Astrocyte of the hippocampus (primary cell): Measurements from ENCODE around the gene AGPAT2.
A peak's percentile ranks its signal among the peaks of the same experiment; 100 is the strongest.

Source experiments
- DNase-seq: peaks from one replicate; pipeline ENCODE4 v3.0.0; 2011; ENCODE audit warnings: low read depth, low spot score

Gene AGPAT2

DNA sequence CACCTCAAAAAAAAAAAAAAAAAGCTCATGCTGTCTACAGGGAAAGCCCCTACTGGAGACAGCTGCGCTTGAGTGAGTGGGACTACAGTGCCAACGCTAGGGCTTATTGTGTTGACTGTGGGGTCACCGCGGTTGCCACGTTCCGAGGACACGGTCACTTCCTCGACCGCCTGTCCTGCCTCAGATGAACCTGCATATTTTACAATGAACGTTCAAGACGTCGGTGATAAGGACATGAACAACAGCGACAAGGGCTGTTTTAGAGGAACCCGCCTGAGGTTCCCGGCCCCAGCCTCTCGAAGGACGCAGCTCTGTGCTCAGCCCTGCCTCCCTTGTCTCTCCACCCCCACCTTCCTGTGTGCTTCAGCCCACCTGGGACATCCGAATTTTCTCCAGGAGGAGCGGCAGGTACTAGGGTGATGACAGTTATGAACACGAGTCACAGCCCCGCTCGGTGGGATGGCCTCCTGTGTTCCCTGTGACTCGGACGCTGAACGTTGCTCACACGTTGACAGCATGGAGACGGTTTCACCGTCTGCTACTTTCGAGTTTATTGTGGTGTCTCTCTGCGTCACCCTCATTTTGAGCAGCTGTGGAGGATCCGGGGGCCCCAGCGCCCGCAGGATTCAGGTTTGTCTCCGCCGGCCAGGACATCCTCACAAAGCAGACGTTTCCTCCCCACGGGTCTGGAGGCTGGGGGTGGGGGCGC lies 13.9 kb upstream of the AGPAT2 start:
- no peak for DNase-seq

DNA sequence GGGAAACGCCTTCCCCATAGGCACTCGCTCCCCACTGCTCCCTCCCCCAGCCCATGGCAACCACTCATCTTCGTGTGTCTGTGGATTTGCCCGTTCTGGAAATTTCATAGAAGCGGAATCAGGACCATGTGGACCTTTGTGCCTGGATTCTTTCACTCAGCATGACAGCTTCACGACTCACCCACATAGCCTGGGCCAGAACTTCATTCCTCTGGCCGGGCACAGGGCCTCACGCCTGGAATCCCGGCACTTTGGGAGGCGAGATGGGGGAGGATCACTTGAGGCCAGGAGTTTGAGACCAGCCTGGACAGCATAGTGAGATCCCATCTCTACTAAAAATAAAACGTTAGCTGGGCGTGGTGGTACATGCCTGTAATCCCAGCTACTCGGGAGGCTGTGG lies 13.0 kb upstream of the AGPAT2 start:
- DNase-seq: peak; percentile 41

DNA sequence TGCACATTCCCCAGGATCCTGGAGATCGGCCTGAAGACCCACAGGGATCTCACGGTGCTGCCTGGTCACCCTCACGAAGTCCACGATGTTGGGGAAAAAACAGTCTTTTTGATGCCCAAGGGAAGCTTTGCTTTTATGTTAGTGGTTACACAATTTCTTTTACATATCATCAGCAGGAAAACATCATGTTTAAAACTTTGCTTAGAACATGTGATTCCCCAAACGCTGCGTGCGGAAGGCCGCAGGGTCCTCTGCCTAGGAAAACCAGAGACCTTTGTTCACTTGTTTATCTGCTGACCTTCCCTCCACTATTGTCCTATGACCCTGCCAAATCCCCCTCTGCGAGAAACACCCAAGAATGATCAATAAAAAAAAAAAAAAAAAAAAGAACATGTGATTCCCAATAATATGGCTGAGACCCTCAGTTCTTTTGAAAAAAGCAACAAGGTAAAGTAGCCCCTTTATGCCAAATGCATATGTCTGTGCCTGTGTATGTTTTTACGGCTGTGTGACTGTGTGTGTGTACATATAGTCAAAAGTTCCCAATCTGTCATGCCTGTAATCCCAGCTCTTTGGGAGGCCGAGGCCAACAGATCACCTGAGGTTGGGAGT lies 11.5 kb upstream of the AGPAT2 start:
- DNase-seq: no peak

DNA sequence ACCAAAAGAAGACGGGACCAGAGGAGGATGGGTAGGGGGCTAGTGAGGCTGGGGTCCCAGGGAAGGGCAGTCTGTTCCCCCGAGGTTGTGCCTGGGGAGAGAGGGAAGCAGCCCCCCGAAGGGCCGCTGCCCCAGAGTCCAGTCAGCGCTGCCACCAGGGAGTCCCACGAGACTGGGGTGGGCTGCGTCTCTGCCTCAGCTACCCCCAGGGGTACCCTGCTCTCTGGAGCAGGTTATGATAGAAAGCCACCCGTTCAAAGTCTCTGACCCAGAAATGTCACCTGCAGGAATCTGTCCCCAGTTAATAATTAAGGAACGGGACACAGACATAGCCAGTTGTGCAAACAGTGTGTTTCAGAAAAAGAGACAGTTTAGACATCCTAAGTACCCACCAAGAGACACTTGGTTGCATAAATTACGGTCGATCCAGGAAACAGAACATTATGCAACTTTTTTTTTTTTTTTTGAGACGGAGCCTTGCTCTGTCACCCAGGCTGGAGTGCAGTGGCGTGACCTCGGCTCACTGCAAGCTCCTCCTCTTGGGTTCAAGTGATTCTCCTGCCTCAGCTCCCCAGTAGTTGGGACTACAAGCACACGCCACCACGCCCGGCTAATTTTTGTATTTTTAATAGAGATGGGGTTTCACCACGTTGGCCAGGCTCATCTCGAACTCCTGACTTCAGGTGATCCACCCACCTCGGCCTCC lies 10.7 kb upstream of the AGPAT2 start:
- DNase-seq: no peak

DNA sequence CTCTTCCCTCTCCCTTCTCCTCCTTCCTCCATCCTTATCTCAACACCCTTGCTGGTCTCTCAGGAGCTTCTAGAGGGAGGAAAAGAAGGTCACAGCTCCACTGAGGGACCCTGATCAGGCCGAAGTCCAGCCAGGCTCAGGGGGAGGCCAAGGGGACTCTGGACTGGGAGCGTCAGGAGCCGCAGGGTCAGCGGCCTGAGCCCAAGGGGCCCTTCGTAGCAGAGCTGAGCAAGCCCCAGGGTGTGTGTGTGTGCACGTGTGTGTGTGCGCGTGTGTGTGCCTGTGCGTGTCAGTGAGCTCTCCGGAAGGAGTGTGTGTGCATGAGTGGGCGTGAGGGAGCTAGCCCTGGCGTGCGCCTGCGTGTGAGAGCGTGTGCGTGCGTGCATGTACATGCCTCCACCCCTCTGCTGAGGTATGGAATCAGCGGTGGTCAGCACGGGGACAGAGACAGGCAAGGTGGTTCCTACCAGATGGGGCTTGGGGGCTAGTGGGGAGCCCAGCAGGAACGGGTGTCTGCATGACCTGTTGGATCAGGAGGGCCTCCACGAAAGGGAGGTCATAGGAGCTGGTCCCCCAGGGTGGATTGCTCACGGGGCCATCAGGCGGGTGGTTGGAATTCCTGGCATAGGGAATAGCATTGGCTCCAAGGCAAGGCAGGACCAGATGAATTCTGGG lies 10.0 kb upstream of the AGPAT2 start:
- no peak for DNase-seq

DNA sequence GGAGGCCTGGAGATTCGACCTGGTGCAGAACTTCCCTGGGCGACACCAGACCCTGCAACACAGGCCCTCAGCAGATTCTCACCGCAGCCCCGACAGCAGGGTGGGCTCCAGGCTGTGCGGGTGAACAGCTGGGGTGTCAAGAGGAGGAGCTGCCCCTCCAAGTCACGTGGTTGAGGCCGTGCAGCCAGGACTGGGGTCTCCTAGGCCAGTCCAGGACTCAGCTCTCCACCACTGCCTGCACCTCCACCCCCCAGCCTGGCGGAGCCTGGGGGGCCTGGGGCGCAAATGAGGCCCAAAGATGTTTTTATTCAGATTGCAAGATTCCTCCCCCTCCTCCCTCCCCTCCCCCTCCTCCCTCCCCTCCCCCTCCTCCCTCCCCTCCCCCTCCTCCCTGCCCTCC lies 9.2 kb upstream of the AGPAT2 start:
- DNase-seq: no peak

DNA sequence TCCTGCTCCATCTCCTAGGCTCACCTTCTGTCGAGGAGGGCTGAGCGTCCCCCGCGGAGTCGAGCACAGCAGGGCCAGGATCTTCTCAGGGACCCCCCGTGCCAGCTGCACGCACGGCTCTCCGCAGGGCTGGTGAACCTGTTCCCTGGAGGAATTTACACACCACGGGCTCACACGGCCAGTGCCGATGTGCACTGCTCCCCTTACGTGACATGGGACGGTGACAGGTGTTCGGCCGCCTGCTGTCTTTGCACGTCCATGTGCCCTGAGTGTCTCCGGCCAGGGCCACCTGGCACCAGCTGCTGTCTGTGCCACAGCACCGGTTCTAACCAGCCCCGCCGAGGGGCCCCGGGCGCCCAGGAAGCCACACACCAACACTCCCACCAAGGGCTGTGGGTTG lies 8.7 kb upstream of the AGPAT2 start:
- DNase-seq: no peak

DNA sequence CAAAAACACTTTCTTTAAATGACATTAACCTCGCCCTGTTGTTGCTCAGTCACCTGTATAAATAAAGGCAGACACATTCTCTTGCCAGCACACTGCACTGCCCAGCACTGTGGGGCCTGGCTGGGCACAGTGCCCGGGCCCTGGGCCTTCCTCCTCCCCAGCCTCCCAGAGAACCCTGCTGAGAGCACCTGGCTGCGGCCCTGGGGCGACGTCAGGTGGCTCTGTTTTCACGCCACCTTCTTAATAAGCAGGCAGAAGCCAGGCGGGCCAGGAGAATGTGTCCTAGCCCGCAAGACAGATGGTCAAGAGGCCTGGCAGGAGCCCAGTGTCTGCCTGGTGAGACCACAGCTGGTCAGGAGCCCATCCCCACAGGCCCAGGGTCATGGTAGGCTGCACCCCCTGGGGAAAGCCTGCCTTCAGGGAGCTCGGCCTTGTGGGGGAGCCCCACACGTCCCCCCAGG lies 8.2 kb upstream of the AGPAT2 start:
- peak; percentile 41 for DNase-seq

DNA sequence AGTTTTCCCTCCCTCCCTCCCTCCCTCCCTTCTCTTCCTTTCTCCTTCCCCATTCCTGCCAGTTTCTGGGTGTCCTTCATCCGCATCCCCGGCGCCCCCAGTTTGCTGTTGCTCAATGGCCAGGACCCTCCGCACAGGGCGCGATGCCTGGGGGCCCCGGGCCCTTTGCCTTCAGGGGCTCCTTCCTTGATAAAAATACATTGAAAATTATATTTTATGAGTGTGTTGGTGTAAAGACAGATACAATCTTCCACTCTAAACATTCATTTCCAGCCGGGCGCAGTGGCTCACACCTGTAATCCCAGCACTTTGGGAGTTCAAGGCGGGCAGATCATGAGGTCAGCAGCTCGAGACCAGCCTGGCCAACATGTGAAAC lies 7.6 kb upstream of the AGPAT2 start:
- DNase-seq: no peak

DNA sequence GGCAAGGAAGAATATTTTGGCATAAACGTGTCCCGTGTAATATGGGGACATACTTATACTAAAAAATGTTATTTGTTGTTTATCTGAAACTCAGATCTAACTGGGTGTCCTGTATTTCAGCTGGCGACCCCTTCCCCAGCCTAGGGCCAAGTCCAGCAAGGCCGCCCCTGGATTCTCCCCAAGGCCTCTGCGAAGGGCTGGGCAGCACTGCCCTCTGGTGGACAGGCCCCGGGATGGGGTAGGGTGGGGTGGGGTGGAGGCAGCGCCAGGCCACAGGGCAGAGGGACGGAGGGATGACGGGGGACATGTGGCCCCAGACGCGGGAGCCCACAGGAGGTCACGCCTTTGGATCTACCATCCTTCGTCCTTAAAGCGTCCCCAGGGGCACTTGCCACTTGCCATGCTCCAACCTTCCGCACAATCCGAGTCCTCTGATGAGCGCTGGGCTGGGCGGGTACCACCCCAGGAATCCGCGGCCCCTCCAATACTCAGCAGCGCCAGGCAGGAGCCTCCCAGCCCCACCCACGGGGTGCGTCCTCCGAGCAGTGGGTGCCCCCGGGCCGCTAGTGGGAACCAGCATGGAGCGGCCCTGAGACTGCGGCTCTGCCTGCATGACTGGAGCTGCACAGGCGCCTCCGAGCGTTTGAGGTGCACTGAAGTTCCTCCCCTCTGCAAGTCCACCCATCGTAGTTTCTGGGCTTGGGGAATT lies 7.1 kb upstream of the AGPAT2 start:
- peak; percentile 68 for DNase-seq

DNA sequence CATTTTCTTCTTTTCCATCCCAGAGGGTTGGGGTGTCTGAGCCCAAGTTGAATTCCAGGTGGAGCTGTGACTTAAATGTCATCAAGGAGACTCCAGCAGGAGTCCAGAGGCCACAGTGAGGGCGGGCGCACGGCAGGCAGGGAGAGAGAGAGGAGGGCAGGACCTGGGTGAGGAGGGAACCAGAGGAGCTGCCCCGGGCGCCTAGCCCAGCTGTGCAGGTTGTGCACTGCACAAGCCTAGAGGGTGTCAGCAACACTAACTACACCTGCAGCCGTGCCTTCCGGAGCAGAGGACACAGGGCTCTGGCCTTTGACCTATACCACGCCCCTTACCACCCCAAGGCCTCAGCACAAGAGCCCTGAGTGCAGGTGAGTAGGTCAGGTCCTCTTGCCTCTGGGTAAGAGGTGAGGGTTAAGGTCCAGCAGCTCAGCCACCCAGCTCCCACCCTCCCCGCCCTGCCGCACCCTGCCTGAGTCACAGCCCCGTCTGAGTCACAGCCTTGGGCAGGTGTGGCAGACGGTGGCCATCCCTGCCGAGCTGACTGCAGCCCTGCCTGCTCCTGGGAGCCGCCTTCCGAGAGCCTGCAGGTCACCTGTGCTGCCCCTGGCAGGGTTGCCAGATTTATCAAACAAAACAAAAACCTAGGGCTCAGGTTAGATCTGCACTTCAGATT lies 6.4 kb upstream of the AGPAT2 start:
- peak; percentile 57 for DNase-seq

DNA sequence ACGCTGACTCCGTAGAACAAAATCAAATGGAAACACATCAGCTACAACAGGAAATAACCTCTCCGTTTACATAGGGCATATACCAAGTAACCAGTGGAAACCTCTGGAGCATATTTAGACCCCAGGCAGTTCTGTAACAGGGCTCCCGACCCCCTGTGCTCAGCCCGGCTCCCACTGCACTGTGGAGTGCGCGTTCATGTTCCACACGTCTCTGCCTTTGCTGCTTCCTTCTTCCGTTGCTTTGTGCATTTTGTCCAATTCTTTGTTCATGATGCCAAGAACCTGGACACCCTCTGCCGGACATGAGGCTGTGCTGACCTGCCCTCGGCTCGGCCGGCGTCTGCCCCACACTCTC lies 5.9 kb upstream of the AGPAT2 start:
- DNase-seq: no peak

DNA sequence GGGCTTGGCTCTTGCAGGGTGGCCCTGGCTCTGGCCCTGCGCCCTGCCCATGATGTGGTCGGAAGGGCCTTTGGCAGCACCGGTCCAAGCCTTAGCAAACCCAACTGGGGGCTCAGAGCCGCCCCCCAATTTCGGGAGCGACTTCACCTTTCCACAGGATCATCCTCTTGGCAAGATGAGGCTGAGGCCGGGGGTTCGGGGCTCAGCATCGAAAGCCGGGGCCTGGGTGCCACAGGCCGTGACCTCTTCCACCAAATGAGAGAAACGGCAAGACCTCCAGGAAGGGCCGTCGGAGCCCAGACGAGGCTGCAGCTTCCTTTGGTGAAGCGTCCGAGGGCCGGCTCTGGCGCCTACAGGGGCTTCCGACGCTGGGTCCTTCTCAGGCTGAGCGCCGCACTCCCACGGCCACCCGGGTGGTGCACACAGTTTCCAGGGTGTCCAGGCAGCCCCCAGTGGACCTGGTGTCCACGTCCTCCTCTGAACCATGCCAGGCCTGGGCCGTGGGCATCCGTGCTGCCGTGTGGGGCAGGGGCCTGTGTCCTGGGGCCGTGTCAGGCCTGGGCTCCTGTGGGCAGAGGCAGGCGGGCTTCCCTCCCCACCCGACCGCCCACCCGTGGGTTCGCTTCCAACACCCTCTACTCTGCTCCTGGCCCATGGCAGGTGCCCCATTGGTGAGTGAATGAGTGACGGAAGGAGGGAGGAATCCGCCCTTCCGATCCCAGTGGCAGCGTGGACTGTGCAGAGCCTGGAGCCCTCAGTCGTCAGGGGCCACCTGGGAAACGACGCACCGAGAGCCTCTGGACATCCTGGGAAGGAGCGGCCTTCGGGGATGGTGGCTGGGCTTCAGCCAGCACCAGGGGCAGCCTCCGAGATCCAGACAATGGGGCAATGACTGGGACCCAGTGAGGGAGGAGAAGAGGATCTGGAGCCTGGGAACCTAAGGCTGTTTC lies 5.2 kb upstream of the AGPAT2 start:
- DNase-seq: no peak

DNA sequence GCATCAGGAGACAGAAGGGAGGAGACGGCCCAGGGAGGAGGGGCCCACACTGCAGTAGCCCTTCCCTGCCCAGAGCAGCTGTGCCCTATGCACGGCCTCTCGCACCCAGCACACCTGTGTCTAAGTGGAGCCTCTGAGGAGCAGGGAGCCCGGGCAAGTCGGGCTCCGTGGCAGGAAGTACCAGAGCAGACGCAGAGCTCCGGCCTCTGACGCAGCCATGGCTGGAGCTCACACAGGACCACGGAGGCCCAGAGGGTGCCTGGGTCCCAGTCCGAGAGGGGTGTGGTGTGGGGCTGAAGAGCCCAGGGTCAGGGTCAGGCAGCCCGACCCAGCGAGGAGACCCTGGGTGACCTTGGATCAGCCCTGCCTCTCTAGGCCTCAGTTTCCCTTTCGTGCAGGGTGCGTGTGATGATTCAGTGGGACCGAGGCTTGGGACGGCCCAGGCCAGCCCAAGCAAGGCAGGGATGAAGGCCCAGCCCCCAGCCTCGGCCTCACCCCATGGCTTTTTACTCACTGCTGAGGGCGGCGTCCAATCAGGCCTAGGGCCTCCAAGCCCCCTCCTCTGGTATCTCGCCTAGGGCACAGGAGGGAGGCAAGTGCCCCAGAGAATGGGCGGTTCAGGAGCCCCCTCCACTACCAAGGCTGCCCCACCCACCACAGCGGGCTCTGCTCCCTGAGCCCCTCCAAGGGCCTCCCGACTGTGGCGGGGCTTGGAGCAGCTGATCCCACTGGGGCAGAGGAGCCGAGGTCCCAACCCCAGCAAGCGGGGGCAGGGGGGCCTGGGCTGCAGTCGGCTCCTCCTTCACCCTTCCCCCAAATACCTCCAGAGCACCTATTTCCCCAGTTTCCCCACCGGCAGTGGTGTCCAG lies 4.3 kb upstream of the AGPAT2 start:
- no peak for DNase-seq

DNA sequence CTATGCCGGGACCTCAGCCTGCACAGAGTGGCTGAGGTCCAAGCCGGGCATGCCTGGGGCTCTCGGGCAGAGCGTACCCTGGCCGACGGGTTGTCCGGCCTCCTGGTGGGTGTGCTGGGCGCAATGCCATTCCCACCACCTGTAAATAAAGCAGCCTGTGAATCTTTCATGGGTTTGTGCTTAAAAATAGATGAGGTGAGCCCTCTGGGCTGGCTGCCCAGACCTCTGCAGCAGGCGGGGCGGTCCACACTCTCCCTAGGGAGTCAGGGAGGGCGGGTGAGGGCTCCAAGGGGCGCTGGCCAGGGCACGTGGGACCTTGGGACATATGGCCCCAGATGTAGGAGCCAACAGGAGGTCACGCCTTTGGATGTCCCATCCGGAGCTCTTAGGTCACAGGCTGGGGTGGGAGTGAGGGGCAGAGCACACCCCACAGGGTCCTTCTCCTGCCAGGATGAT lies 3.6 kb upstream of the AGPAT2 start:
- DNase-seq: peak; percentile 48

DNA sequence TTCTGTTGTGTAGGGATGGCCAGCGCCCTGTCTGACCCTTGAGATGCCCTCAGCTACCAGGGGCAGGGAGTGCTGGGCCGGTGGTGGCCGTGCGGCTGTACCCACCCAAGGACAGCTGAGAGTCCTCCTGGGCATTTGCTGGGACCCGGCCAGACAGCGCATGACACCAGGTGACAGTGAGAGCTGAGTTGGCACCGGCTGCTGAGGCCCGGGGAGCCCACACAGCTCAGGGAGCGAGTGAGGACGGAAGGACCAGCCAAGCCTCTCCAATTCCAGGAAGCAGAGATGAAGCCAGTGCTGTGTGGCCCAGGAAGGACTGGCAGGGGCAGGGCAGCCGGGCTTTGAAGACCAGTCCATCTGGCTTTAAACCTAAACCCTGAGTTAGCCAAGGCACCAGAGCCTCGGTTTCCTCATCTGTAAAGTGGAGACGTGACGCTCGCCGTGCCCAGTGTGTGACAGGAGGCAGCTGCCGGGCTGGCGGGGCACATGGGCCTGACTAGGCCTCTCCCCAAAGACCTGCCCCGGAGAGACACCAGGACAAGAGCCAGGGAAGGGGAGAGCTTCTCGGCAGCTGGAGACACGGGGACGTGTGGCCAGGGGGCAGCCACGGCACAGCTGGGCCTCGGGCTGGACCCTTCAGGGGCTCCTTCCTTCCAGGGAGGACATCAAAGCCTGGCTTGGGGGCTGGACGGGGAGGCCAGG lies 3.0 kb upstream of the AGPAT2 start:
- DNase-seq: no peak

DNA sequence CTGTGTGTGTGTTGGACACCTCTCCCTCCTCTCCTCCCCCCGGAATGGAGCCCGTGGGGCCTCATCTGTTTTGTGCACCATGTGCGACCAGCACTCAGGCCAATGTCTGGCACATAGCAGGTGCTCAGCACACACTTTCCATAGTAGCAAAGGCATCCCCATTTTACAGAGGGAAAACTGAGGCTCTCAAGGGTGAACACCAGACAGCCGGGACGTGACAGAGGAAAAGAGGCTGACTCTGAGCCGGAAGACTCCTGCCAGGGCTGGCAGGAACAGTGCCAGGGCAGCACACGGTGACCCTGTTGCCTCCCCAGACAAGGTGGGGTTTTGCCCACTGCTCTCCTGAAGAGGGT lies 1.8 kb upstream of the AGPAT2 start:
- no peak for DNase-seq

DNA sequence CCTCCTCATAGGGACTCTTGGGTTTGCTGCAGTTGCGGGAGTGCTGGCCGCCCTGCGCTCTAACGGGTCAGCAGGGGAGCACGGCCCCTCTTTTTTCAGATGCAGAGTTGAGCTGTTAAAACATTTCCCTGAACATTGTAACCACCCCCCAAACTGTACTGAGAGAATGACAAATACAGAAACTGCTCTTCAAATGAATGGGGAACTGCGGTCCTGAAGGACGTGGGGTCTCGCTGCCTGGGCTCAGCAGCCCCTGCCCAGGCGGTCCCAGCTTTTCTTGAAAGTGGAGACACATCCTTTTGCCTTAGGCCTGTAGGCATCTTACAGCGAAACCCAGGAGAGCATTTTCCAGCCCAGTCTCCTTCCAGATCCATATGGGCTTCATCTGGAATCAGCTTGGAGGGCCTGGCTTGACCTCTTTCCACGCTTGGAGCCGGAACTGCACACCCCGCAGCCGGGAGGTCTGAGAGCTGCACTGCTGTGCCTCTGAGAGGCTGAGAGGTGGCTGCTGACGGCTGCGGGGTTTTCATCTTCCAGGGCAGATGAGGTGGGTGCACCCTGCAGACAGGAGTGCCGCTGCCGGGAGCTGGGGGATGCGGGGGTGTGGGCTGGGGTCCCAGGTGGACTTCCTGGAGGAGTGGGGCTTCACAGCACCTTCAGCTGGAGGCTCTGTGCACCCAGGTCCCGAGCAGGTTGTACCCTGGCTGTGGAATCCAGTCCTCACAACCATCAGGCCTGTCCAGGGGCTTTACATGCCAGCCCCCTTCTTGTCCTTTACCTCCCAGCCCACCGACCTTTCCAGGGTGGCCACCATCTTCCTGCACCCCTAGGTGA lies 1.2 kb upstream of the AGPAT2 start:
- DNase-seq: no peak
